IPS DF 6.9 (cell line): ENCODE measurements around the gene TSC22D1.

Source experiments
- DNase-seq: peaks from one replicate; pipeline ENCODE4 v3.0.0-alpha.2; 2013; ENCODE audit warnings: low read depth, low spot score
- H3K27ac ChIP-seq: one replicate; pipeline ENCODE4 v1.5.1; 2013; ENCODE audit warnings: low read length, control low read depth
- H3K27me3 ChIP-seq: 2 replicates; pipeline ENCODE4 v1.6.1; 2013; ENCODE audit warnings: mild to moderate bottlenecking, low read length; ENCODE audit not compliant: control insufficient read depth, insufficient read depth
- H3K36me3 ChIP-seq: 2 replicates; pipeline ENCODE4 v1.6.1; 2013; ENCODE audit warnings: low read length; ENCODE audit not compliant: control insufficient read depth, insufficient read depth
- H3K4me1 ChIP-seq: 2 replicates; pipeline ENCODE4 v1.6.1; 2013; ENCODE audit warnings: low read length; ENCODE audit not compliant: control insufficient read depth, insufficient read depth
- H3K4me3 ChIP-seq: 2 replicates; pipeline ENCODE4 v1.5.1; 2013; ENCODE audit warnings: mild to moderate bottlenecking, low read length
- H3K9me3 ChIP-seq: 2 replicates; pipeline ENCODE4 v1.6.1; 2013; ENCODE audit warnings: low read length, inconsistent platforms; ENCODE audit not compliant: control insufficient read depth, insufficient read depth
- WGBS: extraction: QIAGEN DNeasy Blood & Tissue Kit; methylation state at CpG from one replicate; pipeline ENCODE4 v1.1.7; 2013; ENCODE audit warnings: mixed read lengths, missing lambda C conversion rate; ENCODE audit not compliant: insufficient read length, insufficient coverage; 5-methylcytosine and 5-hydroxymethylcytosine counted together

TSC22D1 gene

GRCh38 chr13:44575741-44576350 is at the start of gene TSC22D1:
TSS of gene TSC22D1 (minus strand) at chr13:44576330. CDS start at chr13:44576074, 256 bp downstream.
- no CpG with 5 or more reads among the region's 51 CpGs for WGBS
- H3K4me3 ChIP-seq: peak within 1 kb of the TSS; percentile 87
- no peak within 1 kb of the TSS for H3K27ac ChIP-seq
- peaks cover 12% of the 10 kb centered on the region for H3K4me1 ChIP-seq
- H3K27me3 ChIP-seq: no peaks in the 10 kb centered on the region
- peaks cover 6% of the 10 kb centered on the region; the same call in 1 of the 2 replicates for H3K36me3 ChIP-seq
- H3K9me3 ChIP-seq: no peaks in the 10 kb centered on the region
- no peak for DNase-seq

DNA sequence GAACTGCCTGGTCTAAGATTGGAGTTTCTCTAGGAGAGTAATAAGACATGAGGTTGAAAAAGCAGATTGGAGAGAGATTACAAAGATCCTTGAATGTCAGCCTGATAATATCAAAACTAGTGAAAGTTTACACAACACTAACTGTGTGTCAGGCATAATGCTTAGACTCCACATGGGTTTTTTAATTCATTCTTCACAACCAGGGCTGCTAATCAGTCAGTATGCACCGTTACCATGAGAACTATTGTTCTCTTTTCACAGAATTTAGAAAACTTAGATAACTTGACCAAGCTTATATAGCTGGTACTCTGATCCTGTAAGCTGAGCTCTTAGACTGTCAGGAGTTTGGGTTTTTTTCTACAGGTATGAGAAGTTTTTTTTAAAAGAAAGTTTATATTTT is 46.6 kb upstream of the TSC22D1 start:
- Histone ChIP-seq H3K9me3 (no peaks in the 10 kb centered on the region), H3K36me3 (no peaks in the 10 kb centered on the region), H3K4me3 (no peak overlapping the region), H3K27ac (no peak overlapping the region), H3K27me3 (no peaks in the 10 kb centered on the region), H3K4me1 (no peaks in the 10 kb centered on the region)
- no peak for DNase-seq
- no CpG with 5 or more reads among the region's 1 CpG for WGBS

- Histone ChIP-seq H3K4me1 (no peaks in the 10 kb centered on the region), H3K4me3 (no peak overlapping the region), H3K27me3 (no peaks in the 10 kb centered on the region), H3K36me3 (no peaks in the 10 kb centered on the region), H3K27ac (no peak overlapping the region), H3K9me3 (no peaks in the 10 kb centered on the region)
- no peak for DNase-seq
- WGBS: no CpG with 5 or more reads among the region's 1 CpG
Observed at GRCh38 chr13:44622261-44622660, 46.1 kb upstream of the TSC22D1 start.

DNA sequence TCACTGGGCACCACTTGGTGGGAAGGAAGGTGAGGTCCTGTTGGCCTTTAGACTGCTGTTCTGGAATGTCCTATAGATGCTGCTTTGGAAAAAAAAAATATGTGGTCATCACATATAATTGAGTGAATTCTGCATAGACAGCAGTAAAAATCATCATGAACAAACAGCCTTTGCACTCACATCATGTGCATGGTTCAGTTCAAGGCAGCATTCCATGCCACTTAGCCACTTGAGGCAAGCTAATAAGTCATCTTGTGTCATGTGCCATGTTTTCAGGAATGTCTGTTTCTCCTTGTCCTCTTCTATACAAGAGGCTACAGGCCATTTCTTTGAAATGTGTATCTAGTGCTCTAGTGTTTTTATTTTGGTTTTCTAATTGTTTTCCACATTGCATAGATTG is 43.9 kb upstream of the TSC22D1 start:
- no peaks in the 10 kb centered on the region for H3K27me3 ChIP-seq
- H3K27ac ChIP-seq: no peak overlapping the region
- H3K4me1 ChIP-seq: no peaks in the 10 kb centered on the region
- H3K4me3 ChIP-seq: no peak overlapping the region
- DNase-seq: no peak
- no peaks in the 10 kb centered on the region for H3K36me3 ChIP-seq
- H3K9me3 ChIP-seq: no peaks in the 10 kb centered on the region

DNA sequence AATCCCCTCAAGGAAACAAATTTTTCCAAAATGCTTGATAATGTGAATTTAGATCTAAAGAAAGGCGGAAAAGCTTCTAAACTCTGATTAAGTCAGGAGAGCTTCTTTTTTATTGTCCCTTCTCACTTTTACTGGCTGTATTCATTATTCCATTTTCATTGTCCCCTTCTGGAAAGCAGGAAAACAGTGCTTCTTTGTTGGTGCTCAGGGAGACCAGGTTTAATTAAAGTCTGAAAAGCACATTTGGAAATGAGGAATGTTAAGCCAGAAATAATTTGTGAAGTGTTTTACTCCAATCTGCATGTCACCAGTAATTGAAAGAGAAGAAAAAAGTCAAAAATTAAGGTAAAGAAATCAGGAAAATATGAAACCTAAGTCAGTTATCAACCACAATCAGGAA is 43.5 kb upstream of the TSC22D1 start:
- no peaks in the 10 kb centered on the region for H3K9me3 ChIP-seq

GRCh38 chr13:44618326-44618725 is 42.2 kb upstream of the TSC22D1 start:
- Histone ChIP-seq H3K9me3 (no peaks in the 10 kb centered on the region), H3K36me3 (no peaks in the 10 kb centered on the region), H3K27ac (no peak overlapping the region), H3K27me3 (no peaks in the 10 kb centered on the region), H3K4me3 (no peak overlapping the region), H3K4me1 (no peaks in the 10 kb centered on the region)
- no CpG with 5 or more reads among the region's 1 CpG for WGBS
- no peak for DNase-seq

More for the DNA sequence above, 43.5 kb upstream of the TSC22D1 start:
- Histone ChIP-seq H3K27me3 (no peaks in the 10 kb centered on the region), H3K36me3 (no peaks in the 10 kb centered on the region), H3K27ac (no peak overlapping the region), H3K4me3 (no peak overlapping the region), H3K4me1 (no peaks in the 10 kb centered on the region)
- WGBS: no CpG with 5 or more reads among the region's 1 CpG
- DNase-seq: no peak

DNA sequence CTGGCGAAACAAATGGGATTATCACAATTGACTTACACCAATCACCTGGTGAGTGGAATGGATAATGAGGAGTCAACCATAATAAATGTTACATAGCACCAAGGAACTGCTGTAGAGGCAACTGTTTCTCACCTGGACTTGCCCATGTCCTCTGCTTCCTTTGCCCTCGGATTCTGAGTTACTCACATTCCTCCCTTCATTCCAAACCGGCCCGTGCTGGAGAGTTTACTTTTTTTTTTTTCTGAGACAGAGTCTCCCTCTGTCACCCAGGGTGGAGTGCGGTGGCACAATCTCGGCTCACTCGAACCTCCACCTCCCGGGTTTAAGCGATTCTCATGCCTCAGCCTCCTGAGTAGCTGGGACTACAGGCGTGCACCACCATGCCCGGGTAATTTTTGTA is 41.5 kb upstream of the TSC22D1 start:
- Histone ChIP-seq H3K36me3 (no peaks in the 10 kb centered on the region), H3K9me3 (no peaks in the 10 kb centered on the region), H3K4me1 (no peaks in the 10 kb centered on the region), H3K27me3 (no peaks in the 10 kb centered on the region), H3K4me3 (no peak overlapping the region), H3K27ac (no peak overlapping the region)
- no CpG with 5 or more reads among the region's 11 CpGs for WGBS
- DNase-seq: no peak

GRCh38 chr13:44609137-44609536 is 33.0 kb upstream of the TSC22D1 start:
- no peaks in the 10 kb centered on the region for H3K9me3 ChIP-seq
- no peaks in the 10 kb centered on the region for H3K4me1 ChIP-seq
- H3K27me3 ChIP-seq: no peaks in the 10 kb centered on the region
- no peaks in the 10 kb centered on the region for H3K36me3 ChIP-seq
- no CpG with 5 or more reads among the region's 2 CpGs for whole genome bisulfite sequencing
- no peak for DNase-seq
- H3K4me3 ChIP-seq: no peak overlapping the region
- no peak overlapping the region for H3K27ac ChIP-seq

DNA sequence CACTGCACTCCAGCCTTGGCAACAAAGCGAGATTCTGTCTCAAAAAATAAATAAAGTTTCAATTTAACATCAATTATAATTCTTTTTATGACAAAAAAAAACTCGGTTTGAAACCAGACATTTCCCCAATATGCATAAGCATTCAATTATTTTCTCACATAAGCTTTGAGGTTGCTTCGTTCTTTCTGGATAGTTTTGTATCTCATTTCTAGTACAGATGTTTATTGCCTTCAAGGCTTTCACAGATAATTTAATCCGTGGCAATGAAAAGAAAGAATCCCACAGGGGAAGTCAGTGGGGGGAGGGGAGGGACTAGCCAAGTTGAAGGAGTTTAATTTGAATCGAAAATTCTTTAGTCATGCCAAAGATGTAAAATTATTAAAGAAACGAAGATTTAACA is 29.6 kb upstream of the TSC22D1 start:
- no peaks in the 10 kb centered on the region for H3K4me1 ChIP-seq
- H3K27me3 ChIP-seq: no peaks in the 10 kb centered on the region
- 100% methylated on average over 1 of the region's 6 CpGs for WGBS
- H3K36me3 ChIP-seq: no peaks in the 10 kb centered on the region
- no peak overlapping the region for H3K27ac ChIP-seq
- no peak overlapping the region for H3K4me3 ChIP-seq
- no peaks in the 10 kb centered on the region for H3K9me3 ChIP-seq
- no peak for DNase-seq

- H3K9me3 ChIP-seq: no peaks in the 10 kb centered on the region
- no CpG with 5 or more reads among the region's 2 CpGs for WGBS
- H3K4me1 ChIP-seq: no peaks in the 10 kb centered on the region
- no peaks in the 10 kb centered on the region for H3K27me3 ChIP-seq
- DNase-seq: no peak
- no peaks in the 10 kb centered on the region for H3K36me3 ChIP-seq
- H3K4me3 ChIP-seq: no peak overlapping the region
- H3K27ac ChIP-seq: no peak overlapping the region
Observed at GRCh38 chr13:44605275-44605674, 29.1 kb upstream of the TSC22D1 start.

DNA sequence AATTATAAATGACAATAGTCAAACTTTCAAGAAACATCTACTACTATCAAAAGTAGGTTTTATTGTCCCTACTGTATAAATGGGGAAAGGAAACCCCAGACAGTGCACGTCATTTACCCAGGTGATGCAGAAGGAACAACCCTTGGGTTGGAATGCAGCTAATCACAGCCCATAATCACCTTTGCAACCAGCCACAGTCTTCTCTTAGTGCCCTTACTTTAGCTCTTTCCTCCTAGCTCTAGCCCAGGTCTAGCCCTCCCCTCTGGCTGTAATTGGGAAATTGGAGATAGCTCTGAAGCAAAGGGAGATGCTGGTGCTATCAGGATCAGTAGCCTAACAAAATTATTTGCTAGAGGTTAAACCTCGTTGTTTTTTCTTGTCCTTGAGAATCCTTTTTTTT is 25.5 kb upstream of the TSC22D1 start:
- no peak overlapping the region for H3K4me3 ChIP-seq
- no peaks in the 10 kb centered on the region for H3K4me1 ChIP-seq
- no peaks in the 10 kb centered on the region; the same call in 1 of the 2 replicates for H3K9me3 ChIP-seq
- no peaks in the 10 kb centered on the region for H3K27me3 ChIP-seq
- DNase-seq: no peak
- H3K36me3 ChIP-seq: no peaks in the 10 kb centered on the region
- H3K27ac ChIP-seq: no peak overlapping the region
- WGBS: no CpG with 5 or more reads among the region's 2 CpGs
